ENCODE measurements around the gene KCNJ6. TPM values are rescaled to one million over a fixed set of nuclear protein-coding genes. Genes with fewer than 3 reads are reported as not detected.

KCNJ6 gene
- total RNA-seq, 1 experiment from 2014 or later: 1.2 TPM

- Histone ChIP-seq H3K27ac (ENCODE audit: insufficient read length, low read depth, low read length) (no peak overlapping the region), H3T11ph (ENCODE audit: low read length) (no peak overlapping the region), H2BK120ac (ENCODE audit: low read depth, low read length, poor library complexity, severe bottlenecking) (no peak overlapping the region), H3K56ac (ENCODE audit: insufficient read length, low read depth, low read length) (no peak overlapping the region), H3K14ac (ENCODE audit: insufficient read depth, low read length) (no peak overlapping the region), H3K23me2 (ENCODE audit: insufficient read length, low read depth, low read length, poor library complexity, severe bottlenecking) (no peaks in the 10 kb centered on the region), H4K8ac (replicated peaks; ENCODE audit: insufficient read length, low read depth, low read length) (no peak overlapping the region), H3K4me1 (ENCODE audit: insufficient read depth, low read length) (no peaks in the 10 kb centered on the region), H3K18ac (ENCODE audit: insufficient read length, low read depth, low read length) (no peak overlapping the region), H2BK12ac (ENCODE audit: insufficient read length, low read depth, low read length) (no peak overlapping the region), H2AK5ac (ENCODE audit: insufficient read length, low read length) (no peak overlapping the region), H3K27me3 (ENCODE audit: insufficient read depth, low read length) (no peaks in the 10 kb centered on the region), H3K23ac (ENCODE audit: insufficient read length, low read depth, low read length) (no peak overlapping the region), H2AFZ (ENCODE audit: low read length) (no peak overlapping the region), H2BK20ac (ENCODE audit: low read depth, low read length, poor library complexity, severe bottlenecking) (no peak overlapping the region), H3K79me1 (ENCODE audit: insufficient read depth, low read depth, low read length, poor library complexity, severe bottlenecking) (no peaks in the 10 kb centered on the region), H3K4me2 (ENCODE audit: insufficient read depth, insufficient read length, low read length) (no peak overlapping the region), H3K79me2 (ENCODE audit: insufficient read depth, low read length) (no peaks in the 10 kb centered on the region), H4K91ac (ENCODE audit: insufficient read length, low read depth, low read length) (no peak overlapping the region), H2BK5ac (ENCODE audit: insufficient read length, low read length) (no peak overlapping the region), H3K9ac (ENCODE audit: extremely low read depth, insufficient read length, low read length) (no peak overlapping the region), H2BK15ac (ENCODE audit: low read depth, low read length) (no peak overlapping the region), H4K5ac (ENCODE audit: insufficient read length, low read depth, low read length) (no peak overlapping the region), H3K9me3 (ENCODE audit: control insufficient read depth, low read depth, low read length) (no peaks in the 10 kb centered on the region), H4K20me1 (ENCODE audit: control insufficient read depth, insufficient read depth, insufficient read length) (no peaks in the 10 kb centered on the region), H3K4ac (ENCODE audit: low read depth, low read length) (no peak overlapping the region)
- H3K27ac Mint-ChIP-seq: no peak overlapping the region
- WGBS (ENCODE audit: extremely low coverage, insufficient read length, low lambda C conversion rate): no CpG with 5 or more reads among the region's 5 CpGs
- no peak for TF ChIP-seq CTCF (conservative IDR thresholded peaks at IDR 0.05)
- H3K4me1 Mint-ChIP-seq: no peaks in the 10 kb centered on the region
- H3K9me3 Mint-ChIP-seq: peaks cover 0 to 5% of the 10 kb centered on the region in 2 experiments; a peak in 3 of 5 replicates
- no peak overlapping the region for H3K4me3 Mint-ChIP-seq
- H3K36me3 Mint-ChIP-seq (ENCODE audit: insufficient read depth in 1 of 3, low read depth in 3 of 3): no peaks in the 10 kb centered on the region
- H3K27me3 Mint-ChIP-seq (ENCODE audit: low read depth): no peaks in the 10 kb centered on the region
- no peak for DNase-seq
Observed at GRCh38 chr21:37944496-37944895, 28.2 kb upstream of the KCNJ6 start.

Measured in H9 (cell line).